ENCODE measurements around the gene ZMAT5.

DNA sequence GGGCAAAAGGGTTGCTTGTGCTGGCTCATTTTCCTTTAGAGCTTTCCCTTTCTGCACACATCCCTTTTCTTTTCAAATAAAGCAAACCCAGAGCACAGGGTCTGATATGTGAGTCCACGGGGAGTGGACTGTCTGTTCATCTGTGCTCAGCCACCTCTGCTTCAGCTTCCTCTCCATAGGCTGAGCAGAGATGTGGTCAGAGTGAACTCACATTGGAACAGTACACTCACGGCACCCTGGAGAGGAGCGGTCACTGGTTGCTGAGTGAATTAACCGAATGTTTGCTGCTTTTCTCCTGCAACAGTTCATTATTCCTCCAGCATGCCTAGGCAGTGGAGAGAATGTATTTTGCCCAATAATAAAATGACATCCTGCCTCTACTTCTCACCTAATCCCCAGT is 83.3 kb downstream of the ZMAT5 start:
- TF ChIP-seq EZH2 (IDR thresholded peaks at IDR 0.05; ENCODE audit: borderline replicate concordance, low read length), result no peak
- TF ChIP-seq, protein P1, sequence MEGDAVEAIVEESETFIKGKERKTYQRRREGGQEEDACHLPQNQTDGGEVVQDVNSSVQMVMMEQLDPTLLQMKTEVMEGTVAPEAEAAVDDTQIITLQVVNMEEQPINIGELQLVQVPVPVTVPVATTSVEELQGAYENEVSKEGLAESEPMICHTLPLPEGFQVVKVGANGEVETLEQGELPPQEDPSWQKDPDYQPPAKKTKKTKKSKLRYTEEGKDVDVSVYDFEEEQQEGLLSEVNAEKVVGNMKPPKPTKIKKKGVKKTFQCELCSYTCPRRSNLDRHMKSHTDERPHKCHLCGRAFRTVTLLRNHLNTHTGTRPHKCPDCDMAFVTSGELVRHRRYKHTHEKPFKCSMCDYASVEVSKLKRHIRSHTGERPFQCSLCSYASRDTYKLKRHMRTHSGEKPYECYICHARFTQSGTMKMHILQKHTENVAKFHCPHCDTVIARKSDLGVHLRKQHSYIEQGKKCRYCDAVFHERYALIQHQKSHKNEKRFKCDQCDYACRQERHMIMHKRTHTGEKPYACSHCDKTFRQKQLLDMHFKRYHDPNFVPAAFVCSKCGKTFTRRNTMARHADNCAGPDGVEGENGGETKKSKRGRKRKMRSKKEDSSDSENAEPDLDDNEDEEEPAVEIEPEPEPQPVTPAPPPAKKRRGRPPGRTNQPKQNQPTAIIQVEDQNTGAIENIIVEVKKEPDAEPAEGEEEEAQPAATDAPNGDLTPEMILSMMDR (IDR thresholded peaks at IDR 0.05; ENCODE audit: low read length), result no peak

Data from OCI-LY1 (cell line).